Brain microvascular endothelial cell (primary cell): ENCODE measurements around the gene SEMA6D.

Source experiments
- DNase-seq: peaks from one replicate; pipeline ENCODE4 v3.0.0-alpha.2; 2020
- H3K27ac ChIP-seq: fragments of 250-450 bp; sonication (Bioruptor Pico); 2 replicates; pipeline ENCODE4 v1.5.1; 2020; ENCODE audit warnings: mild to moderate bottlenecking, moderate library complexity
- H3K27me3 ChIP-seq: fragments of 250-450 bp; sonication (Bioruptor Pico); replicated peaks from 2 replicates; pipeline ENCODE4 v1.5.1; 2020; ENCODE audit warnings: mild to moderate bottlenecking
- H3K36me3 ChIP-seq: fragments of 250-450 bp; sonication (Bioruptor Pico); replicated peaks from 2 replicates; pipeline ENCODE4 v1.5.1; 2020; ENCODE audit warnings: mild to moderate bottlenecking
- H3K4me3 ChIP-seq: 2 replicates; pipeline ENCODE4 v1.5.1; 2011; ENCODE audit warnings: low read depth, mild to moderate bottlenecking, control low read depth, low read length, moderate library complexity
- CTCF ChIP-seq: IDR thresholded peaks from 2 replicates; pipeline ENCODE4 v1.5.1; 2011; ENCODE audit warnings: low read depth, mild to moderate bottlenecking, moderate library complexity, low read length, control low read depth, inconsistent platforms; ENCODE audit errors: missing control alignments
- in situ Hi-C: cut with HindIII; loops from 2 replicates; pipeline ENCODE4 v1.10.0; 2017; ENCODE audit warnings: low sequenced_read_pairs, low pct_ligation_motif_present

The SEMA6D gene

GRCh38 chr15:47744496-47744895 lies 27.2 kb downstream of the SEMA6D start:
- no peak overlapping the region for H3K27ac ChIP-seq
- TF ChIP-seq CTCF, result no peak
- DNase-seq, result no peak
- in situ Hi-C loops, result no loop called here
- H3K4me3 ChIP-seq, result no peak overlapping the region
- no peaks in the 10 kb centered on the region for H3K27me3 ChIP-seq
- no peaks in the 10 kb centered on the region for H3K36me3 ChIP-seq

DNA sequence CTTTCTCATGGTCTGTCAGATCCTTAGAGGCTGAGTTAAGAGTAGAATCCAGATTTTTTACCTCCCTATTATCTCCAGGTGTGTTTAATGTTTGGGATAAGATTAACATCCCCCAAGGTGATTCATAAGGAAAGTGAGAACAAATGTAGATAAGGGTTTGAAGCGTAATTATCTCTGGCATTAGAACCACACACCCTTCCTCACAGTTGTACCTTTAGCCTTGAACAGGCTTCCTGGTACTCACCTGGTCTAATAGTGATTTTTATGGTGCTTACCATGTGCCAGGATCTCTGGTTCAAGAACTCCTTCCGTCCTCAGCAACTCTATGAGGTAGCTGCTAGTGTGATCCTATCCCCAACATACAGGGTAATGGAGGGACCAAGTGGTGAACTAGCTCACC lies 27.7 kb downstream of the SEMA6D start:
- in situ Hi-C loops, result no loop called here
- Histone ChIP-seq H3K27me3 (no peaks in the 10 kb centered on the region), H3K36me3 (no peaks in the 10 kb centered on the region), H3K27ac (no peak overlapping the region), H3K4me3 (no peak overlapping the region)
- no peak for DNase-seq
- TF ChIP-seq CTCF, result no peak

- TF ChIP-seq CTCF, result no peak
- Histone ChIP-seq H3K27ac (no peak overlapping the region), H3K36me3 (no peaks in the 10 kb centered on the region), H3K27me3 (no peaks in the 10 kb centered on the region), H3K4me3 (no peak overlapping the region)
- no peak for DNase-seq
- in situ Hi-C loops, result no loop called here
Observed at GRCh38 chr15:47746516-47746915, 29.2 kb downstream of the SEMA6D start.

GRCh38 chr15:47750030-47750739 lies 32.9 kb downstream of the SEMA6D start:
- Histone ChIP-seq H3K27me3 (no peaks in the 10 kb centered on the region), H3K4me3 (no peak overlapping the region), H3K36me3 (no peaks in the 10 kb centered on the region), H3K27ac (no peak overlapping the region)
- in situ Hi-C loops, result no loop called here
- DNase-seq, result peak; percentile 83
- TF ChIP-seq CTCF, result no peak

- in situ Hi-C loops, result no loop called here
- H3K27me3 ChIP-seq, result no peaks in the 10 kb centered on the region
- H3K4me3 ChIP-seq, result no peak overlapping the region
- H3K36me3 ChIP-seq, result no peaks in the 10 kb centered on the region
- no peak for DNase-seq
- no peak overlapping the region for H3K27ac ChIP-seq
- no peak for TF ChIP-seq CTCF
Observed at GRCh38 chr15:47750740-47751262, 33.5 kb downstream of the SEMA6D start.

GRCh38 chr15:47753591-47753990 lies 36.3 kb downstream of the SEMA6D start:
- H3K36me3 ChIP-seq, result no peaks in the 10 kb centered on the region
- in situ Hi-C loops, result no loop called here
- DNase-seq, result no peak
- no peak overlapping the region for H3K27ac ChIP-seq
- no peaks in the 10 kb centered on the region for H3K27me3 ChIP-seq
- H3K4me3 ChIP-seq, result no peak overlapping the region
- TF ChIP-seq CTCF, result no peak
